Measurements from ENCODE around the gene KLF3.

- TF ChIP-seq GATA3 (IDR thresholded peaks at IDR 0.05; ENCODE audit: low read depth, low read length) (no peak), GATA2 (IDR thresholded peaks at IDR 0.05; ENCODE audit: low read depth, low read length) (no peak)
Observed at GRCh38 chr4:38693569-38693968, 29.6 kb downstream of the KLF3 start.

Data from SH-SY5Y (cell line).